Neutrophil (primary cell): ENCODE measurements around the gene KIAA1958.

Experiments
- H3K27ac ChIP-seq: fragments of 200-600 bp; sonication (generic); 2 replicates; pipeline ENCODE4 v1.5.1; 2016; ENCODE audit warnings: mild to moderate bottlenecking, moderate library complexity
- H3K27me3 ChIP-seq: fragments of 200-600 bp; sonication (generic); 2 replicates; pipeline ENCODE4 v1.6.0; 2016; ENCODE audit warnings: mild to moderate bottlenecking
- H3K36me3 ChIP-seq: fragments of 200-600 bp; sonication (generic); 2 replicates; pipeline ENCODE4 v1.5.1; 2017
- H3K4me1 ChIP-seq, 2 experiments: fragments of 200-600 bp in 1 of 2; sonication (generic) in 1 of 2; 1 replicate in 1 of 2; 2 replicates in 1 of 2; pipeline versions ENCODE4 v1.5.1 to v1.6.1; 2013 to 2016; ENCODE audit warnings: low read depth in 1 of 2, low read length in 1 of 2, mild to moderate bottlenecking in 1 of 2, moderate library complexity in 1 of 2; ENCODE audit not compliant: control insufficient read depth in 1 of 2, insufficient read depth in 1 of 2
- H3K4me3 ChIP-seq, 2 experiments: fragments of 200-600 bp in 1 of 2; sonication (generic) in 1 of 2; 1 replicate in 1 of 2; 2 replicates in 1 of 2; pipeline ENCODE4 v1.5.1; 2013 to 2016; ENCODE audit warnings: low read depth in 1 of 2, low read length in 1 of 2, mild to moderate bottlenecking in 1 of 2, moderate library complexity in 1 of 2
- H3K9me3 ChIP-seq: fragments of 200-600 bp; sonication (generic); 2 replicates; pipeline ENCODE4 v1.5.1; 2016
- CTCF ChIP-seq: fragments of 200-600 bp; sonication (generic); IDR thresholded peaks from 2 replicates; pipeline ENCODE4 v1.5.1; 2016; ENCODE audit warnings: antibody characterized with exemption

Gene KIAA1958

GRCh38 chr9:112462855-112463254, 23.8 kb upstream of the KIAA1958 start:
- no peaks in the 10 kb centered on the region for H3K27me3 ChIP-seq
- H3K27ac ChIP-seq = no peak overlapping the region
- no peak overlapping the region for H3K4me3 ChIP-seq
- TF ChIP-seq CTCF = no peak
- no peaks in the 10 kb centered on the region for H3K9me3 ChIP-seq
- peaks cover 78% of the 10 kb centered on the region for H3K36me3 ChIP-seq
- H3K4me1 ChIP-seq = no peaks in the 10 kb centered on the region

GRCh38 chr9:112465352-112465751, 21.3 kb upstream of the KIAA1958 start:
- H3K27me3 ChIP-seq = no peaks in the 10 kb centered on the region
- H3K27ac ChIP-seq = no peak overlapping the region
- no peak for TF ChIP-seq CTCF
- no peaks in the 10 kb centered on the region for H3K4me1 ChIP-seq
- peaks cover 65% of the 10 kb centered on the region for H3K36me3 ChIP-seq
- no peak overlapping the region for H3K4me3 ChIP-seq
- no peaks in the 10 kb centered on the region for H3K9me3 ChIP-seq

- no peak overlapping the region for H3K27ac ChIP-seq
- H3K4me1 ChIP-seq = no peaks in the 10 kb centered on the region
These were observed 13.6 kb upstream of the KIAA1958 start for GRCh38 chr9:112472996-112473395.

DNA sequence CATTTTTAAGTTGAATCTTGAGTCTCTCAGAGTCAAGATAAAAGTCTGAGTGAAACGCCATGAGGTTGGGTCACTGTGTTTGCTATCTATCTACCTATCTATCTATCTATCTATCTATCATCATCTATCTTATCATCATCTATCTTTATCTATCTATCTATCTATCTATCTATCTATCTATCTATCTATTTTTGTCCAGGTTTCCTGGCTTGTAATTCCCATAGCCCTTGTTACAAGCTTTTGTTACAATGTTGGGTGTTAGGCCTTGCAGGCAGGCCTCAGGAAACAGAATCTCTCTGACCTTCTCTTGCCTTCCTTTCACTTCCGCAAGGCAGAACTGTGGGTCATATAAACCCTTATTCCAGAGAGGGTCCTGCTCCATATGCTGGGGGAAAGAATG, 12.6 kb upstream of the KIAA1958 start:
- Histone ChIP-seq H3K27me3 (no peaks in the 10 kb centered on the region), H3K36me3 (peaks cover 44% of the 10 kb centered on the region), H3K27ac (no peak overlapping the region), H3K4me1 (no peaks in the 10 kb centered on the region), H3K9me3 (no peaks in the 10 kb centered on the region), H3K4me3 (no peak overlapping the region)
- TF ChIP-seq CTCF = no peak

More at GRCh38 chr9:112472996-112473395, 13.6 kb upstream of the KIAA1958 start:
- Histone ChIP-seq H3K9me3 (no peaks in the 10 kb centered on the region), H3K4me3 (no peak overlapping the region), H3K27me3 (no peaks in the 10 kb centered on the region), H3K36me3 (peaks cover 49% of the 10 kb centered on the region)
- no peak for TF ChIP-seq CTCF

DNA sequence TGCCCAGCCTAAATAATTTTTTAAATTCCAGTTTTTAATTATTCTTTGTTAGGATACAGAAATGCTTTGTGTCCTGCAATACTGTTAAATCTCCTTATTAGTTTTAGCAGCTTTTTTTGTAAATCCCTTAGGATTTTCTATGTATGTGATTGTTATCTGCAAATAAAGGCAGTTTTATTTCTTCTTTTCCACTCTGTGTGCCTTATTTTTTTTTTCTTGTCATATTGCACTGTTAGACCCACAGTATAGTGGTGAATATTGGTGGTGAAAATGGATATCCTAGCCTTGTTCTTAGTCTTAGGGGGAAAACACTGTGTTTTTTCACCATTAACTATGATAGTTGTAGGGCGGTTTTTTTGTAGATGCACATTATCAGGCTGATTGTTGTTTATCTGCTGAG, 11.3 kb upstream of the KIAA1958 start:
- no peaks in the 10 kb centered on the region for H3K4me1 ChIP-seq
- H3K27me3 ChIP-seq = no peaks in the 10 kb centered on the region
- peaks cover 40% of the 10 kb centered on the region for H3K36me3 ChIP-seq
- no peak overlapping the region for H3K4me3 ChIP-seq
- no peak overlapping the region for H3K27ac ChIP-seq
- no peaks in the 10 kb centered on the region for H3K9me3 ChIP-seq
- TF ChIP-seq CTCF = no peak

- Histone ChIP-seq H3K27me3 (no peaks in the 10 kb centered on the region), H3K27ac (no peak overlapping the region), H3K4me3 (no peak overlapping the region), H3K9me3 (no peaks in the 10 kb centered on the region), H3K36me3 (peaks cover 22% of the 10 kb centered on the region), H3K4me1 (no peaks in the 10 kb centered on the region)
- no peak for TF ChIP-seq CTCF
These were observed 9.3 kb upstream of the KIAA1958 start for GRCh38 chr9:112477330-112477729.
